Measurements from ENCODE around the gene EIF1.

EIF1 gene

GRCh38 chr17:41705271-41705991, 16.7 kb downstream of the EIF1 start:
- peak; percentile 82 for DNase-seq

GRCh38 chr17:41707803-41708669, 19.4 kb downstream of the EIF1 start:
- no peak for DNase-seq

- DNase-seq, result peak; percentile 70
Measured at GRCh38 chr17:41710472-41711090, 21.9 kb downstream of the EIF1 start.

- DNase-seq, result no peak
Measured at GRCh38 chr17:41711669-41712400, 23.1 kb downstream of the EIF1 start, which contains the start of gene GAST. Gene GAST, plus strand, starts transcription at chr17:41712331. Its CDS starts 3,106 bp downstream, at chr17:41715437.

- no peak for DNase-seq
Measured at GRCh38 chr17:41717408-41718286, 29.0 kb downstream of the EIF1 start.

GRCh38 chr17:41718287-41718645, 29.6 kb downstream of the EIF1 start:
- no peak for DNase-seq

- DNase-seq, result no peak
Measured at GRCh38 chr17:41722231-41722630, 33.5 kb downstream of the EIF1 start.

GRCh38 chr17:41723801-41724475, 35.3 kb downstream of the EIF1 start:
- DNase-seq, result no peak

- DNase-seq, result no peak
Measured at GRCh38 chr17:41724476-41725050, 35.9 kb downstream of the EIF1 start.

GRCh38 chr17:41725134-41725533, 36.4 kb downstream of the EIF1 start:
- no peak for DNase-seq

- no peak for DNase-seq
Measured at GRCh38 chr17:41728056-41728455, 39.4 kb downstream of the EIF1 start.

- DNase-seq, result no peak
Measured at GRCh38 chr17:41730479-41730878, 41.8 kb downstream of the EIF1 start.

GRCh38 chr17:41731836-41732235, 43.2 kb downstream of the EIF1 start:
- no peak for DNase-seq

GRCh38 chr17:41733348-41734138, 44.9 kb downstream of the EIF1 start:
- no peak for DNase-seq

GRCh38 chr17:41734139-41734948, 45.7 kb downstream of the EIF1 start, which contains the start of gene HAP1:
Gene HAP1, minus strand, starts transcription at chr17:41734643. Its CDS starts 9 bp downstream, at chr17:41734634.
- DNase-seq, result peak; percentile 91

GRCh38 chr17:41734949-41735313, 46.2 kb downstream of the EIF1 start:
- no peak for DNase-seq

- no peak for DNase-seq
Measured at GRCh38 chr17:41735744-41736143, 47.1 kb downstream of the EIF1 start.

- DNase-seq, result no peak
Measured at GRCh38 chr17:41736983-41737679, 48.4 kb downstream of the EIF1 start.

- no peak for DNase-seq
Measured at GRCh38 chr17:41737680-41738023, 49.0 kb downstream of the EIF1 start.
